ENCODE data around the gene LDLRAP1.
"Not testable (repeated sequence)": the region's sequence is repeated elsewhere in the genome, so short reads cannot be mapped to it uniquely, and the experiment has no call there.

The LDLRAP1 gene

DNA sequence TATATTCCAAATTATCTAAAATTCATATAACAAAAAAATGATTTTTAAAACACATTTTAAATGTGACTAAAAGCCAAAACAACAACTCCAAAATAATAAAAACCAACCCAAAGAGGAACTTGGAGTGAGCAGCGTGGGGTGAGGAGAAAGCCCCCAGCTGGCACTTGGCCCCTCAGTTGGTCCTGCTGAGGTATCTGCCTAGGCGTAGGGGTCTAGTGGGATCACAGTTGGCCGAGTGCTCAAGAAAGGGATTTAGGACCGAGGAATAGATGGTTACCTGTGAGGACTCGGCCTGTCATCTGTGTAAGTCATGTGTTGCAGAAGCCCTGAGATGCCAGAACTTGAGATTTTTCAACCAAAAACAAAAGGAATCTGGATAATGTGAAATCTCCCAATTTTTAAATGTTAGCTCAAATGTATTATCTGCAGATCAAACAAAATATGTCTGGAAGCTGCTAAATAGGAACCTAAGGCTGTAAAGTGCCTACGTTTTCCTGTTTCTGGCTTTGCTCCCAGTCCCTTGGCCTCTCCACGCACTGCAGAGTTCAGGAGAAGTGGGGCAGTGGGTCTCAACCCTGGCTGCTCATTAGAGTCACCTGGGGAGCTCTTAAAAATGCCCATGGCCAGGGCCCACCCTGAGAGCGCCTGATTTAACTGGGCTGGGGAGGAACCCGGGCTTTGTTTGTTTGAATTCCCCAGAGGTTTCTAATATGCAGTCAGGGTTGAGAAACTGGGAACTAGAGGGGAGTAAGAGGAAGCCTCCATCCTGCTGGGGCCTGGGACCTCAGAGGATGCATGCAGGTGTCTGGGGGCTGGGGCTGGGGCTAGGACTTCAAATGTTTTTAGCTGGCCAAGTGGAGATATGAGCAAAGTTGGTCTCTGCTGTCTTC, 38.5 kb upstream of the LDLRAP1 start:
- Histone ChIP-seq H3K4me3 (no peak overlapping the region), H3K27ac (no peak overlapping the region)
- no peak for DNase-seq (ENCODE audit: low spot score)
- TF ChIP-seq CTCF (IDR thresholded peaks at IDR 0.05) = no peak

DNA sequence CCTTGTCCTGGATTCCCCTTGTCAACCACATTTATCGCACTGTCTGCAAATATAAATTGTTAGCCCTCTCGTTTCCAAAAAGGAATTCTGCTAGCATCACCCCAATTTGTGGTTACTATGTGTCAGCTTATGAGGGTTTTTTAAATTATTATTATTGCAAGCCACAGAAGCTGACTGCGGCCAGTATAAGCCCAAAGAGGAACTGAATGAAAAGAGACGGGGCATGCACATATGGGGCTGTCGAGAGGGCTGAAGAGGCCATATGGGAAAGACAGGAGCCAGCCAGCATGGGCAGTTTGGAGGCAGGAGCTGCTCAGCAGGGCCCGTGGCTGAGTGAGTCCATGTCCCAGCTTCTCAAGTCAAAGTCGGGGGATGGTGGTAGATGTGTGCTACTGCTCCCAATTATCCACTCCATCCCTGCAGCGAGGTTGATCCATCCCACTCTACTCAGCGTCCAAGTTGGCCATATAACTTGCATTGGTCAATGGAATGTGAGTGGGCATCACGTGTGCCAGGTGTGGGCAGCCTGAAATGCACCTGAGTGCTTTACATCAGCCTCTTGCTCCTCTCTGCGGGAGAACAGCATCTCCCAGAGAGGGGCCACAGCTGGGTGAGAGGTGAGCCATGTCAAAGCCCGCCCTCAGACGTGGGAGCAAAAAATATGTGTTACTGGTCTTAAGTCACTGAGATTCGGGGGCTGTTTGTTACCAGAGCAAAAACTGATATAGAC, 37.6 kb upstream of the LDLRAP1 start:
- TF ChIP-seq CTCF (IDR thresholded peaks at IDR 0.05) = no peak
- H3K4me3 ChIP-seq = no peak overlapping the region
- H3K27ac ChIP-seq = no peak overlapping the region
- no peak for DNase-seq (ENCODE audit: low spot score)

DNA sequence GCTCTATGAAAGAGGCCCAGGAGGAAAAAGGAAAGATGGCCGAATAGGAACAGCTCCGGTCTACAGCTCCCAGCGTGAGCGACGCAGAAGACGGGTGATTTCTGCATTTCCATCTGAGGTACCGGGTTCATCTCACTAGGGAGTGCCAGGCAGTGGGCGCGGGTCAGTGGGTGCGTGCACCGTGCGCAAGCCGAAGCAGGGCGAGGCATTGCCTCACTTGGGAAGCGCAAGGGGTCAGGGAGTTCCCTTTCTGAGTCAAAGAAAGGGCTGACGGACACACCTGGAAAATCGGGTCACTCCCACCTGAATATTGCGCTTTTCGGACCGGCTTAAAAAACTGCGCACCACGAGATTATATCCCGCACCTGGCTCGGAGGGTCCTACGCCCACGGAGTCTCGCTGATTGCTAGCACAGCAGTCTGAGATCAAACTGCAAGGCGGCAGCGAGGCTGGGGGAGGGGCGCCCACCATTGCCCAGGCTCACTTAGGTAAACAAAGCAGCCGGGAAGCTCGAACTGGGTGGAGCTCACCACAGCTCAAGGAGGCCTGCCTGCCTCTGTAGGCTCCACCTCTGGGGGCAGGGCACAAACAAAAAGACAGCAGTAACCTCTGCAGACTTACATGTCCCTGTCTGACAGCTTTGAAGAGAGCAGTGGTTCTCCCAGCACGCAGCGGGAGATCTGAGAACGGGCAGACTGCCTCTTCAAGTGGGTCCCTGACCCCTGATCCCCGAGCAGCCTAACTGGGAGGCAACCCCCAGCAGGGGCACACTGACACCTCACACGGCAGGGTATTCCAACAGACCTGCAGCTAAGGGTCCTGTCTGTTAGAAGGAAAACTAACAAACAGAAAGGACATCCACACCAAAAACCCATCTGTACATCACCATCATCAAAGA, 36.6 kb upstream of the LDLRAP1 start:
- DNase-seq (ENCODE audit: low spot score); H3K27ac ChIP-seq; H3K4me3 ChIP-seq: not testable (repeated sequence)

DNA sequence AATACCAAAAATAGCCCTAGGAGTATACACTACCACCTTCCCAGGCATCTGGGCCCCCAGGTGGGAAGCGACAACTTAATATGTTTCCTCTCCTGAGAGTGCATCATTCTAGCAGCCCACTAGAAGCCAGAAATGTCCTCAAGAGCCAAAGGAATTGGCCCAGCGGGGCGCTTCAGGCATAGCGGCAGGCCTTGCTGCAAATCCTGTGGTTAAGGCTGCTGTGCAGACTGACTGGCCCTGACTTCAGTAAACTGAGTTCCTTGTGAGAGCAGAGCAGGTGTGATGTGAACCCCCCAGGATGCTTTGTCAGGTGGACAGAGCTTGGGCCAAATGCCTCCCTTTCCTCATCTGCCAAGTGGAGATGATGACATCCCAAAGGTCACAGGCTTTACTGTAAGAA, 29.7 kb upstream of the LDLRAP1 start:
- no peak for DNase-seq (ENCODE audit: low spot score)
- no peak for TF ChIP-seq CTCF (IDR thresholded peaks at IDR 0.05)
- no peak overlapping the region for H3K27ac ChIP-seq

GRCh38 chr1:25515033-25515432, 28.4 kb upstream of the LDLRAP1 start:
- no peak for DNase-seq (ENCODE audit: low spot score)
- no peak for TF ChIP-seq CTCF (IDR thresholded peaks at IDR 0.05)
- H3K4me3 ChIP-seq = no peak overlapping the region
- H3K27ac ChIP-seq = no peak overlapping the region

More for the DNA sequence above, 29.7 kb upstream of the LDLRAP1 start:
- H3K4me3 ChIP-seq = no peak overlapping the region

DNA sequence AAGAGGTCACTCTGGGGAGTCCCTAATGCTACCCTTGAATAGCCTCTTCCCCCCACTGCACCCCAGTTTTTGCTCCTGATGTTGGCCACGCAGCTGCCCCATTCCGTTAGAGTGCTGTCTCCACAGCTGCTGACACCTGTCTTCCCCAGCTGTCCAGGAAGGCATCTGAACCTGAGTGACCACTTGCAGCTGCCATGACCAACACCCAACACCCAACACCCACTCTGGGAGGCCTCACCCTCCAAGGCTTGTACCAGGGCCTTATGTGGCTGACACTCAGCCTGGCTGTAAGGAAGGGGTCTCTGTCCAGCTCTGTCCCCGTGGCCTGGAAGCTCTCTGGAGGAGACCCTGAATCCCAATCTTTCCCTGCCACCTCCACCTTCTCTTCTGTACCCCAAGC, 26.7 kb upstream of the LDLRAP1 start:
- no peak overlapping the region for H3K27ac ChIP-seq
- H3K4me3 ChIP-seq = no peak overlapping the region
- DNase-seq (ENCODE audit: low spot score) = no peak
- TF ChIP-seq CTCF (IDR thresholded peaks at IDR 0.05) = no peak
